Esophagus (tissue), 2 donors: ENCODE measurements around the gene MEOX1. TPM values are rescaled to one million over a fixed set of nuclear protein-coding genes. Genes with fewer than 3 reads are reported as not detected.

Experiments used
- H3K27ac ChIP-seq, 2 donors: one replicate each; pipeline ENCODE4 v1.5.1; 2013; ENCODE audit warnings: low read depth in 2 of 2, mild to moderate bottlenecking in 2 of 2, inconsistent platforms in 1 of 2, low read length in 1 of 2, moderate library complexity in 1 of 2
- H3K27me3 ChIP-seq, 2 donors: one replicate each; pipeline ENCODE4 v1.6.1; 2013; ENCODE audit warnings: low read length in 2 of 2, control low read depth in 1 of 2, mild to moderate bottlenecking in 1 of 2; ENCODE audit not compliant: insufficient read depth in 2 of 2, control insufficient read depth in 1 of 2
- H3K36me3 ChIP-seq, 2 donors: one replicate each; pipeline ENCODE4 v1.6.1; 2013; ENCODE audit warnings: low read length in 1 of 2; ENCODE audit not compliant: control insufficient read depth in 2 of 2, insufficient read depth in 2 of 2
- H3K4me1 ChIP-seq, 2 donors: one replicate each; pipeline ENCODE4 v1.6.1; 2013; ENCODE audit warnings: low read length in 1 of 2; ENCODE audit not compliant: control insufficient read depth in 2 of 2, insufficient read depth in 2 of 2
- H3K4me3 ChIP-seq, 2 donors: one replicate each; pipeline ENCODE4 v1.5.1; 2013; ENCODE audit warnings: low read length in 2 of 2, mild to moderate bottlenecking in 2 of 2, low read depth in 1 of 2, moderate library complexity in 1 of 2
- H3K9me3 ChIP-seq, 2 donors: one replicate each; pipeline ENCODE4 v1.6.1; 2013; ENCODE audit warnings: mild to moderate bottlenecking in 2 of 2, low read depth in 1 of 2, low read length in 1 of 2, moderate library complexity in 1 of 2; ENCODE audit not compliant: control insufficient read depth in 2 of 2, insufficient read depth in 1 of 2
- WGBS, 2 donors: extraction: QIAGEN DNeasy Blood & Tissue Kit; methylation state at CpG; one replicate each; pipeline ENCODE4 v1.1.7; 2013; 5-methylcytosine and 5-hydroxymethylcytosine counted together
- polyA plus RNA-seq, 2 donors: library from polyadenylated mRNA; stranded (reverse); fragments of 200-250 nt; gene quantifications; one replicate each; pipeline ENCODE4 v1.2.3, GENCODE V29; 2013
- donor health status: healthy with polysubstance abuse.
- donor health status: Bipolar disorder and iron deficiency.

Gene MEOX1
- polyA plus RNA-seq, 2 donors, result 1.8 to 2.7 TPM

- Histone ChIP-seq H3K36me3 (no peaks in the 10 kb centered on the region), H3K9me3 (no peaks in the 10 kb centered on the region), H3K27ac (peak overlapping the region in 1 of 2 donors; percentile 1), H3K4me1 (peaks cover 2 to 6% of the 10 kb centered on the region in 2 donors), H3K4me3 (no peak overlapping the region), H3K27me3 (no peaks in the 10 kb centered on the region)
- 41 to 51% methylated on average over 12 of the region's 12 CpGs for WGBS, 2 donors
These were observed 855 bp upstream of the MEOX1 start for GRCh38 chr17:43662413-43663141.

DNA sequence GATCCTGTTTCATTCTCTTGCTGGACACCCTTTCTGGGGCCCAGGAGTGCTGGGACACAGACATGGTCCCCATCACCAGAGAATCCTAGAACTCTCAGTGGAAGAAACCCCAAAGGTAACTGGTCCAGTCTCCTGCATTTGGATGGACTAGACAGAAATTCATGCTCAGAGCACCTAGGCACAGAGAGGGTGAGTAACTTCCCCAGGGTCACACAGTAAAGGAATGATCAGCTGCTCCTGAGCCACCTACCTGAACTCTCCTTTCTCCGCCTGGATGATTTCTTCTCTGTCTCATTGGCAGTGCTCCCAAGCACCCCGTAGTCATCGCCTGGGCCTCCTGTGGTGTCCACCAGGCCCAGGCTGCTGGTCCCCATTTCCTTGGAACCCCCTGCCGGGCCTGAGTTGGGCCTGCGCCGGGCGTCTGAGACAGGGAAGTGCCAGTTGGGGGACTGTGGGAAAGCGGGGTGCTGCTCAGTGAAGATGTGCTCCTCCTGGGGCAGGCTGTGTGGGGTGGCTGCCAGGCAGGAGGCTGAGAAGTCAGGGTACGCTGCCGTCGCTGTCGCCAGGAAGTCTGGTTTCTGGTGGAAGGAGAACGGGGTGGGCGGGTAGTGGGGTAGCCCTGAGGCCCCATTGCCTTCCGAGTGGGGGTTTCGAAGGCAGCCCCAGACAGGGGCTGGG is 767 bp downstream of the MEOX1 start:
- H3K27ac ChIP-seq, result peak overlapping the region in 1 of 2 donors; percentile 14
- peaks cover 2 to 6% of the 10 kb centered on the region in 2 donors for H3K4me1 ChIP-seq
- peak overlapping the region in 1 of 2 donors; percentile 7 for H3K4me3 ChIP-seq
- H3K36me3 ChIP-seq, result no peaks in the 10 kb centered on the region
- 47 to 52% methylated on average over 16 of the region's 16 CpGs for WGBS, 2 donors
- H3K27me3 ChIP-seq, result no peaks in the 10 kb centered on the region
- H3K9me3 ChIP-seq, result no peaks in the 10 kb centered on the region

GRCh38 chr17:43659823-43660617 is 1.7 kb downstream of the MEOX1 start:
- Histone ChIP-seq H3K27me3 (no peaks in the 10 kb centered on the region), H3K36me3 (no peaks in the 10 kb centered on the region), H3K4me1 (peaks cover 2% of the 10 kb centered on the region in 2 donors), H3K9me3 (no peaks in the 10 kb centered on the region), H3K4me3 (no peak overlapping the region), H3K27ac (peak overlapping the region in 1 of 2 donors; percentile 1)
- WGBS, 2 donors, result 73 to 79% methylated on average over 10 to 11 of the region's 11 CpGs

DNA sequence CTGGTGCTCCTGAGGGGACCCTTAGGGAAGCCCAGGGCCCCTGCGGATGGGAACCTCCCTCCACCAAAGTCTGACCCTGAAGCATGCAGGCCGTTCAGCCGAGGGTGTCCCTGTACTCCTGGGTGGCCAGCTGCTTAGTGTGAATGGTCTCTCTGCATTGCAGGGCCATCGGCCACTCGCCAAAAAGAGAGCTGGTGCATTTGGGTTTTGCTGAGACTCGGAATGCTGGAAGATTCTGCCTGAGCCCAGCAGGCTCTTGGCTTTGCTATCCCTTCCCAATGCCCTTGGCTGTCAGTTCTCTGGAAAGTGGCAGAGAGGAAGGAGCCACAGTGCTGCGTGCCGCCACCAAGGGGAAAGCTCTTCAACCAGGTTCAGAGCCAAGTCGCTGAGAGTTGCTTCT is 2.8 kb downstream of the MEOX1 start:
- no peaks in the 10 kb centered on the region for H3K36me3 ChIP-seq
- H3K27me3 ChIP-seq, result no peaks in the 10 kb centered on the region
- peaks cover 2% of the 10 kb centered on the region in 2 donors for H3K4me1 ChIP-seq
- WGBS, 2 donors, result 69 to 76% methylated on average over 9 of the region's 9 CpGs
- no peaks in the 10 kb centered on the region for H3K9me3 ChIP-seq
- H3K27ac ChIP-seq, result no peak overlapping the region
- no peak overlapping the region for H3K4me3 ChIP-seq

DNA sequence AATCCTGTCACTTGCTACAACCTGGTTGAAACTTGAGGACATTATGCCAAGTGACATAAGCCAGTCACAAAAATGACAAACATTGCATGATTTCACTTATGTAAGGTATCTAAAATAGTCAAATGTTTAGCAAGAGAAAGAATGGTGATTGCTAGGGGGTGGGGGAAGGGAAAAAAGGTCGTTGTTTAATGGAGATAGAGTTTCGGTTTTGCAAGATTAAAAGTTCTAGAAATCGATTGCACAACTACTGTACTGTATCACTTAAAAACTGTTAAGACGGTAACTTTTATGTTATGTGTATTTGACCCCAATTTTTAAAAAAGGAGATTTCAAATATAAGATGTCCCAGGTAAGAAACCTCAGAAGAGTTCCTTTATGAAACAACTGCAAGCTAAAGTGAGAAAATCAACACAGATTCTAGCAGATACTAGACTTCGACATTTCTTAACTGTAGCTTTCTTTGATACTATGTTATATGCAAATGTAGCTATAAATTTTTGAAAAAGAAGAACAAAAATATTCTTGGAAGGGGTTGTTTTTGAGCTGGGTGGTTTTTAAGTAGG is 5.9 kb downstream of the MEOX1 start:
- WGBS, 2 donors, result 34 to 40% methylated on average over 5 of the region's 5 CpGs
- H3K9me3 ChIP-seq, result no peaks in the 10 kb centered on the region
- no peaks in the 10 kb centered on the region for H3K27me3 ChIP-seq
- H3K4me1 ChIP-seq, result peaks cover 0 to 2% of the 10 kb centered on the region in 2 donors
- peak overlapping the region in 1 of 2 donors; percentile 87 for H3K27ac ChIP-seq
- no peaks in the 10 kb centered on the region for H3K36me3 ChIP-seq
- H3K4me3 ChIP-seq, result no peak overlapping the region

DNA sequence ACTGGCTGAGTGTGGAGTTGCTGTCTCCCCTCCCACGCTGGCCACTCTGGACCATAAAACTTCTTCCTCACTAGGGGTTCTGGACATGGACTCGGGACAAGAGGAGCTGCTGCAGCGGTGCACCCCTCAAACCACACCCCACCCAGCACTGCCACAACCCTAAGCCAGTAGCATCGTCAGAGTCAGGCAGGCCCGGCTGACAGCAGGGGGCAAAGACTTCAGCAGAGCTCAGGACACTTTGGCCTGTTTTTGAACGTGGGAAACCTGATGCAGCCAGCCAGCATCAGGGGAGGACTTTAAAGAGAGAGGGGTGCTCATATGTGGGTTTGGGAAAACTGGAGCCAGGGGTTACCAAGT is 9.6 kb downstream of the MEOX1 start:
- 63 to 66% methylated on average over 6 of the region's 6 CpGs for whole genome bisulfite sequencing, 2 donors
- H3K27me3 ChIP-seq, result no peaks in the 10 kb centered on the region
- no peak overlapping the region for H3K4me3 ChIP-seq
- H3K36me3 ChIP-seq, result no peaks in the 10 kb centered on the region
- no peak overlapping the region for H3K27ac ChIP-seq
- H3K9me3 ChIP-seq, result no peaks in the 10 kb centered on the region
- H3K4me1 ChIP-seq, result no peaks in the 10 kb centered on the region

- no peaks in the 10 kb centered on the region for H3K27me3 ChIP-seq
- H3K36me3 ChIP-seq, result no peaks in the 10 kb centered on the region
- H3K27ac ChIP-seq, result no peak overlapping the region
- 69 to 73% methylated on average over 8 of the region's 8 CpGs for WGBS, 2 donors
- no peaks in the 10 kb centered on the region for H3K4me1 ChIP-seq
- no peaks in the 10 kb centered on the region for H3K9me3 ChIP-seq
- H3K4me3 ChIP-seq, result no peak overlapping the region
These were observed 11.3 kb downstream of the MEOX1 start for GRCh38 chr17:43650471-43650870.

GRCh38 chr17:43648916-43649315 is 12.8 kb downstream of the MEOX1 start:
- Histone ChIP-seq H3K9me3 (no peaks in the 10 kb centered on the region), H3K4me1 (no peaks in the 10 kb centered on the region), H3K4me3 (no peak overlapping the region), H3K36me3 (no peaks in the 10 kb centered on the region), H3K27ac (no peak overlapping the region), H3K27me3 (no peaks in the 10 kb centered on the region)
- WGBS, 2 donors, result 79 to 93% methylated on average over 7 of the region's 7 CpGs

DNA sequence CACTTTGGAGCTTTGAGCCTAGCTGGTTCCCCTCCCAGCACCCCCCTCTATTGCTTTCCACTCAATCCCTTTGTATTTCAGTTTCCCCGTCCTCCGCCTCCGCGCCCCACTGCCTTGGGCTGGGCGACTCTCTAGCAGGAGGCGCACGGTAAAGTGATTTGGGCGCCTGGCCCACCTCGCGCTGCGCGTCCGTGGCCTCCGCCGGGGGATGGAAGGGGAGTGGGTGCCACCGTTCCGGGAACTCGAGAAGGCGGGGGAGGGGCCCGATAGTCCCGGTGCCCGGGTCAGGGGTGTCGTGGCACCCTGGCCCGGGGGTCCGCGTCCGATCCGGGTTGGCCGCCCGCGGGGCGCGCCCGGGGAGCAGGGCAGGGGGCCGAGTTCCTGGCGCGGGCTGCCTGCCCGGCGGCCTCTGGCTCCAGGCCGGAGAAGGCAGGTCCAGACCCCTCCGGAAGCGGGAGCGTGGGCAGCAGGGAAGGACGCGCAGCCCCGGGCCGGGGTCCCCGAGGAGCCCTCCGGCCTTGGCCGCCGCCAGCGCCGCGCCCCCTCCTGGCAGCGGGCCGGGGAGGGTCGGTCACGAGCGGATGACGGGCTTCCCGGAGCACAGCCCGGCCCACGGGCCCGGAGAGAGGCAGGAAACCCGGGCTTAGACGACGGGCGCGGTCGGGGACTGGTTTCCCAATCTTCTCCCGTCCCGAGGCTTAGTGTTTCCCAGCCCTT is 15.8 kb downstream of the MEOX1 start:
- WGBS, 2 donors, result 4 to 6% methylated on average over 67 to 72 of the region's 72 CpGs
- peak overlapping the region; percentile 44 to 53 for H3K4me3 ChIP-seq
- H3K27ac ChIP-seq, result peak overlapping the region; percentile 45 to 66
- H3K27me3 ChIP-seq, result no peaks in the 10 kb centered on the region
- no peaks in the 10 kb centered on the region for H3K36me3 ChIP-seq
- no peaks in the 10 kb centered on the region for H3K4me1 ChIP-seq
- H3K9me3 ChIP-seq, result no peaks in the 10 kb centered on the region
